Astrocyte (in vitro differentiated cells and primary cell): ENCODE measurements around the gene ABCA7. TPM values are rescaled to one million over a fixed set of nuclear protein-coding genes. Genes with fewer than 3 reads are reported as not detected.

Source experiments
- DNase-seq: peaks from one replicate; pipeline ENCODE4 v3.0.0-alpha.2; 2010; ENCODE audit warnings: low read depth
- FAIRE-seq: peaks from 2 replicates; lab custom pipeline; 2011; peaks lifted over from hg19 to GRCh38; lab: Jason Lieb, UNC
- H2AFZ ChIP-seq: 2 replicates; pipeline ENCODE4 v1.6.0; 2012; ENCODE audit warnings: low read depth, low read length, inconsistent platforms
- H3K27ac ChIP-seq: 2 replicates; pipeline ENCODE4 v1.5.1; 2011; ENCODE audit warnings: low read depth, low read length, inconsistent platforms
- H3K27me3 ChIP-seq: 2 replicates; pipeline ENCODE4 v1.6.0; 2011; ENCODE audit warnings: low read length, inconsistent platforms; ENCODE audit not compliant: insufficient read depth
- H3K36me3 ChIP-seq: 2 replicates; pipeline ENCODE4 v1.5.1; 2011; ENCODE audit warnings: low read length, inconsistent platforms; ENCODE audit not compliant: insufficient read depth
- H3K4me1 ChIP-seq: 2 replicates; pipeline ENCODE4 v1.5.1; 2011; ENCODE audit warnings: low read length, inconsistent platforms; ENCODE audit not compliant: insufficient read depth
- H3K4me2 ChIP-seq: 2 replicates; pipeline ENCODE4 v1.6.0; 2012; ENCODE audit warnings: low read length, inconsistent platforms
- H3K4me3 ChIP-seq: 2 replicates; pipeline ENCODE4 v1.5.1; 2011; ENCODE audit warnings: low read depth, mild to moderate bottlenecking, low read length, inconsistent platforms; ENCODE audit not compliant: insufficient read depth
- H3K79me2 ChIP-seq: 2 replicates; pipeline ENCODE4 v1.6.0; 2012; ENCODE audit warnings: mild to moderate bottlenecking, low read length, inconsistent platforms; ENCODE audit not compliant: insufficient read depth
- H3K9ac ChIP-seq: 2 replicates; pipeline ENCODE4 v1.6.0; 2012; ENCODE audit warnings: mild to moderate bottlenecking, low read length, inconsistent platforms
- H3K9me3 ChIP-seq: 2 replicates; pipeline ENCODE4 v1.5.1; 2012; ENCODE audit warnings: low read depth, mild to moderate bottlenecking, low read length, inconsistent platforms; ENCODE audit not compliant: insufficient read depth
- H4K20me1 ChIP-seq: 2 replicates; pipeline ENCODE4 v1.6.0; 2012; ENCODE audit warnings: low read length, inconsistent platforms; ENCODE audit not compliant: insufficient read depth
- H3K27ac Mint-ChIP-seq: one replicate; pipeline ENCODE4 v1.8.0; 2021; ENCODE audit warnings: mild to moderate bottlenecking, mixed read lengths; ENCODE audit not compliant: unreplicated experiment
- H3K27me3 Mint-ChIP-seq: one replicate; pipeline ENCODE4 v1.8.0; 2021; ENCODE audit warnings: low read depth, mixed read lengths; ENCODE audit not compliant: unreplicated experiment
- H3K36me3 Mint-ChIP-seq: one replicate; pipeline ENCODE4 v1.8.0; 2021; ENCODE audit warnings: low read depth, mixed read lengths; ENCODE audit not compliant: unreplicated experiment
- H3K4me1 Mint-ChIP-seq: one replicate; pipeline ENCODE4 v1.8.0; 2021; ENCODE audit warnings: low read depth, mixed read lengths; ENCODE audit not compliant: unreplicated experiment
- H3K4me3 Mint-ChIP-seq: one replicate; pipeline ENCODE4 v1.8.0; 2021; ENCODE audit warnings: mild to moderate bottlenecking, moderate library complexity, mixed read lengths; ENCODE audit not compliant: unreplicated experiment
- H3K9me3 Mint-ChIP-seq: one replicate; pipeline ENCODE4 v1.8.0; 2021; ENCODE audit warnings: mild to moderate bottlenecking, mixed read lengths; ENCODE audit not compliant: unreplicated experiment
- CTCF ChIP-seq: IDR thresholded peaks from 2 replicates; pipeline ENCODE4 v1.5.1; 2011; ENCODE audit warnings: low read depth, mild to moderate bottlenecking, inconsistent platforms, low read length, moderate library complexity; ENCODE audit not compliant: insufficient read depth
- EZH2 ChIP-seq: IDR thresholded peaks from 2 replicates; pipeline ENCODE4 v1.6.1; 2012; ENCODE audit warnings: mild to moderate bottlenecking, low read length, inconsistent platforms; ENCODE audit not compliant: insufficient read depth
- total RNA-seq: library from RNA; stranded (reverse); gene quantifications from 2 replicates; pipeline ENCODE4 v1.2.1, GENCODE V29; 2021

ABCA7 gene
- total RNA-seq, 1 donor from 2014 or later, result 18.4 TPM

GRCh38 chr19:1111641-1112267 is 71.8 kb downstream of the ABCA7 start:
- Mint-ChIP-seq H3K27ac (no peak overlapping the region), H3K9me3 (no peaks in the 10 kb centered on the region), H3K4me1 (no peaks in the 10 kb centered on the region), H3K27me3 (no peaks in the 10 kb centered on the region), H3K36me3 (no peaks in the 10 kb centered on the region), H3K4me3 (no peak overlapping the region)
- no peak for DNase-seq
- Histone ChIP-seq H3K27ac (no peak overlapping the region), H3K36me3 (no peaks in the 10 kb centered on the region), H2AFZ (no peak overlapping the region), H3K4me3 (no peak overlapping the region), H3K79me2 (peaks cover 2% of the 10 kb centered on the region), H3K9ac (no peak overlapping the region), H3K27me3 (no peaks in the 10 kb centered on the region), H3K9me3 (no peaks in the 10 kb centered on the region), H3K4me2 (no peak overlapping the region), H3K4me1 (peaks cover 11% of the 10 kb centered on the region), H4K20me1 (peaks cover 28% of the 10 kb centered on the region)
- FAIRE-seq, result no peak
- no peak for TF ChIP-seq EZH2
- no peak for TF ChIP-seq CTCF

- H3K4me3 Mint-ChIP-seq, result no peak overlapping the region
- no peaks in the 10 kb centered on the region for H3K36me3 ChIP-seq
Observed at GRCh38 chr19:1112268-1113029, 72.5 kb downstream of the ABCA7 start.

More at GRCh38 chr19:1112268-1113029, 72.5 kb downstream of the ABCA7 start:
- H3K4me2 ChIP-seq, result no peak overlapping the region
- no peak overlapping the region for H2AFZ ChIP-seq
- no peaks in the 10 kb centered on the region for H3K9me3 ChIP-seq
- Mint-ChIP-seq H3K9me3 (no peaks in the 10 kb centered on the region), H3K36me3 (no peaks in the 10 kb centered on the region), H3K27me3 (no peaks in the 10 kb centered on the region), H3K27ac (no peak overlapping the region), H3K4me1 (no peaks in the 10 kb centered on the region)
- peaks cover 11% of the 10 kb centered on the region for H3K4me1 ChIP-seq
- H4K20me1 ChIP-seq, result peaks cover 21% of the 10 kb centered on the region
- TF ChIP-seq CTCF (no peak), EZH2 (no peak)
- DNase-seq, result no peak
- no peak overlapping the region for H3K4me3 ChIP-seq
- no peak for FAIRE-seq
- no peaks in the 10 kb centered on the region for H3K79me2 ChIP-seq
- no peak overlapping the region for H3K9ac ChIP-seq
- H3K27ac ChIP-seq, result no peak overlapping the region
- H3K27me3 ChIP-seq, result no peaks in the 10 kb centered on the region
